KOPT-K1 (cell line): ENCODE measurements around the gene C5orf34.
"Not testable (repeated sequence)": the region's sequence is repeated elsewhere in the genome, so short reads cannot be mapped to it uniquely, and the experiment has no call there.

Source experiments
- H3K27ac ChIP-seq: fragments of 200-600 bp; sonication (generic); 2 replicates; pipeline ENCODE4 v1.5.1; 2016; ENCODE audit warnings: antibody characterized with exemption, mild to moderate bottlenecking, low read depth, low read length; ENCODE audit not compliant: poor library complexity, severe bottlenecking
- H3K36me3 ChIP-seq: fragments of 200-600 bp; sonication (generic); 2 replicates; pipeline ENCODE4 v1.5.1; 2017; ENCODE audit warnings: antibody characterized with exemption, mild to moderate bottlenecking, low read length, moderate library complexity; ENCODE audit not compliant: insufficient read depth
- H3K9me3 ChIP-seq: fragments of 200-600 bp; sonication (generic); 2 replicates; pipeline ENCODE4 v1.5.1; 2017; ENCODE audit warnings: antibody characterized with exemption, low read length, mild to moderate bottlenecking; ENCODE audit not compliant: insufficient read depth, poor library complexity, severe bottlenecking

C5orf34 gene

DNA sequence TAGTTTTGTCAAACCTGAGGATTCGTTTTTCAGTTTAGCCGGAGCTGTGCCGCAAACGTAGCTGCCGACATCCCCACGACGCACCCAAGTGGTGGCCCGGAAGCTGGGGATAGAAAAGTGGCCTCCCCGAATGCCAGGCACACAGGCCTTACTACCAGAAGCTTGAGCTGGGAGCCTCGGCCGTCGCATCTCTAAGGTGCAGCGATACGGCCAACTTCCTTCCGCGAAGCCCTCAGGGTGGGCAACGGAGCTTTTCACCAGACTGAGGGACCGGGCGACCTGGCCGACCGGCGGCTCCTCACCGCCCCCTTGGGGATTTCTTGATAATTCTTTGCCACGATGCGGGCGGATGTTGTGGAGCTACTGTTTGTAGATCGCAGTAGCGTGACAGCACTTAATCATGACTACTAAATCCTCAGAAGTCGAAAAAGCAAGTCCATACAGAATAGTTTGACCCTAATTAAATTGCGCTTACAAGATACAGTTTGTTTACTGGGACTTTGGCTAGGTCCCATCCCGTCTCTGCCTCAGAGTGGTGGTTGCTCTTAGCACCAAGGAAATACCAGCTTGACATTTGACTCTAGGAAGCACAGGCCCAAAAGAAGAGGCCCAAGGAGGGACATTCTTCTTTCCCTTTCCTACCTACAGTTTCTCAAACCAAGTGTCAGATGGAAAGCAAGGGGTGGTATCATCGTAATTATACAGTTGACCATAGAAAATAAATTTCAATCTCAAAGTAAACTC is 30.7 kb downstream of the C5orf34 start:
- H3K9me3 ChIP-seq = no peaks in the 10 kb centered on the region
- peak overlapping the region; percentile 94 for H3K27ac ChIP-seq
- peaks cover 23% of the 10 kb centered on the region for H3K36me3 ChIP-seq

DNA sequence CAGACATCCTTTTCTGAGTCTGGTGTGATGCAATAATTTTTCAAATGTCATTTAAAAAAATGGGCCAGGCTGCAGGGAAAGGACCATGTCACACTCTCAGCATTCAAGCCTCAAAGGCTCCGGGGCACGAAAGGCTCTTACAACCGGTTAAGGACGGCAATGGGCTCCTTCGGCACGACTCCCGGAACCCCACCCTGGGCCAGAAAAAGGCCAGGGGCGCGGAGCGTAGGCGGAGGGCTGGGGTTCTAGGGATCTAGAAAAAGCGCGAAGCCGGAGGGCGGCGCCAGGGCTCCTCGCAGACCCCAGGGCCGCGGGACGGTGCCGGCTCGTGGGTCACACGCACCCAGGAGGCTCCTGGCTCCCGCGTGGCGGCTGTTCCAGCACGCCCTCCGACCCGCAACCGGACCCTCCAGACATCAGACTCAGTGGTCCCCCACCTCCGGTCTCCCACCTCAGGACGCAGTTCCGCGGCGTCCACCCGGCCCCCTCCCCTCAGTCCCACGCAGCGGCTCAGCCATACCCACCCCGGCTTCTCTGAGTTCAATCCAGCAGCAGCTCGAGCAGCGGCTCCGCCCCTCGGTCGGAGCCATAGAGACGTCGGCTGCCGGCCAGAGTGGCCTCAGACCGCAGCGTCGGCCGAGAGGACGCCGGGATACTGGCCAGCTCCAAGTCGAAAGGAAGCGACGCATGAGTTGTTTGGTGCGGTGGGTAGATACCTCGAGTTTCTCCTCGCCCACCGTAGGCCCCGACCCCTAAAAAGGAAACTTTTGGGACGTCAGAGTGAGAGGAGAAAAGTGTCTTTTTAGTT is 31.4 kb downstream of the C5orf34 start, which contains the start of gene TMEM267:
TMEM267 (minus strand) TSS at position 568 of the 808 bp plus-strand sequence. CDS start 29,896 bp downstream, outside the sequence.
- Histone ChIP-seq H3K27ac (peak within 1 kb of the TSS; percentile 94), H3K9me3 (no peaks in the 10 kb centered on the region), H3K36me3 (peaks cover 15% of the 10 kb centered on the region)

DNA sequence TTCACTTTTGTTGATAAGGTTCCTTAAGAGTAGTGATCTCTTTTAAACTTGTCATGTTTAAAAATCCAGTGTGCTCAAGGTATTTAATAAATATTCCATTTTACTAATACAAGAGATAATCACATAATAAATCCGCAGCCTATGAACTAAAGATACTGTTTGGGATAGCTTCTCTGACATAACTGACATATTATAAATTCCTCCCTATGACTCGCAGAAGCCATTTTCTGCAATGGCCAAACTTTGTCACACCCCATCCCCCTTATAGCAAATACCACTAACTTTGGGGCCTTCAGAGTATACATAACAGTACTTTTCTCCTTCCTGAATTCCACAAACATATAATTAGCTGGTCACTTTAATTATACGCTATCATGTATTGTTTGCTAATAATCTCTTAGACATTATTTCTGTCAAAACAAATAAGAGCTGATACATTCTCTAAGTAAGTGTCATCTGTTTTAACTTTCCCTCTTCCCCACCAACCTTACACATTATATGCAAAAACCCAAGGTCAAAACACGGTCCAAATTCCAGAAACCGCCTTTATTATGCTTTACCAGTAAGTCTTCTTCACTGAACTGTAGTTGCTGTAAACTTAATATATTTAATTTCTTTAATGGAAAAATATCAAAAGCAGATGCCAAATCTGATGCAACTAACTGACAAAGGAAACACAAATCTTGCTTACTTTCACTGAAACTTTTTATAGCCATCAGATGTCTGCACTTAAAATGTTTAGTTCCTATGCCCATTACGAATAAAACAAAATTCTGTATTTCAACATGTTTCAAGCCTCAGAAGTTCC is 32.3 kb downstream of the C5orf34 start:
- Histone ChIP-seq H3K9me3 (no peaks in the 10 kb centered on the region), H3K36me3 (peaks cover 7% of the 10 kb centered on the region), H3K27ac (peak overlapping the region; percentile 94)

DNA sequence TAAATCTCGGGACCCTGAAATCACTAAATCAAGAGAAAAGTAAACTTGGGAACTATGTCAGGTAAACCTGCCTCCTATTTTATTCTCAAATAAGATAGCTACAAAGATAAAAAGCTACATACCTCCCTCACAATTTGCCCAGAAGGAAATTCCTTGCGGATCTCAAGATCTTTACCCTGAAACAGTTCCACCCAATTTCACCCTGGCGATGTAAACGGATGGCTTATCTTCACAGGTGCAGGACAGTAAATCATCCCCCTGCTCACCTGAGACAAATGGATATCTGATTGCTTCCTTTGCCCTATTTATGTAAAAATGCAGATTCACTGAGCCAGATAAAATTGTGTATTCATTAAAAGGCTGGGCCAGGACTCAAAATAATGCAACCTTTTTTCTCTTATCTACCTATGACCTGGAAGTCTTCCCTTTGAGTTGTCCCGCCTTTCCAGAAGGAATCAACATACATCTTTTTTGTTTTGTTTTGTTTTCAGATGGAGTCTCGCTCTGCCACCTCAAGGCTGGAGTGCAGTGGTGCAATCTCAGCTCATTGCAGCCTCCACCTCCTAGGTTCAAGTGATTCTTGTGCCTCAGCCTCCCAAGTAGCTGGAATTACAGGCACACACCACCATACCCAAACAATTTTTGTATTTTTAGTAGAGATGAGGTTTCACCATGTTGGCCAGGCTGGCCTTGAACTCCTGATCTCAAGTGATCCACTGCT is 45.1 kb downstream of the C5orf34 start:
- no peak overlapping the region for H3K27ac ChIP-seq
- H3K36me3 ChIP-seq = peaks cover 44% of the 10 kb centered on the region
- H3K9me3 ChIP-seq = peaks cover 49% of the 10 kb centered on the region

DNA sequence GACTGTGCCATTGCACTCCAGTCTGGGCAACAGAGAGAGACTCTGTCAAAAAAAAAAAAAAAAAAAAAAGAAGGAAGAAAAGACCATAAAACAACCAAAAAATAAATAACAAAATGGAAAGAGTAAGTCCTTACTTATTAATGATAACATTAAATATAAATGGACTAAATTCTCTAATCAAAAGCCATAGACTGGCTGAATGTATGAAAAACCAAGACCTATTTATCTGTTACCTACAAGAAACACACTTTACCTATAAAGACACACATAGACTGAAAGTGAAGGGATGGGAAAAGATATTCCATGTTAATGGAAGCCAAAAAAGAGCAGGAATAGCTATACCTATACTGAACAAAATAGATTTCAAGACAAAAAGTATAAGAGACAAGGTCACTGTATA is 47.8 kb downstream of the C5orf34 start:
- Histone ChIP-seq H3K27ac (no peak overlapping the region), H3K36me3 (peaks cover 36% of the 10 kb centered on the region), H3K9me3 (peaks cover 41% of the 10 kb centered on the region)

DNA sequence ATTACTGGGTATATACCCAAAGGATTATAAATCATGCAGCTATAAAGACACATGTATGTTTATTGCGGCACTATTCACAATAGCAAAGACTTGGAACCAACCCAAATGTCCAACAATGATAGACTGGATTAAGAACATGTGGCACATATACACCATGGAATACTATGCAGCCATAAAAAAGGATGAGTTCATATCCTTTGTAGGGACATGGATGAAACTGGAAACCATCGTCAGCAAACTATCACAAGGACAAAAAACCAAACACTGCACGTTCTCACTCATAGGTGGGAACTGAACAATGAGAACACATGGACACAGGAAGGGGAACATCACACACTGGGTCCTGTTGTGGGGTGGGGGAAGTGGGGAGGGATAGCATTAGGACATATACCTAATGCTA is 49.5 kb downstream of the C5orf34 start:
- peaks cover 39% of the 10 kb centered on the region for H3K9me3 ChIP-seq
- peaks cover 37% of the 10 kb centered on the region for H3K36me3 ChIP-seq
- H3K27ac ChIP-seq = not testable (repeated sequence)

DNA sequence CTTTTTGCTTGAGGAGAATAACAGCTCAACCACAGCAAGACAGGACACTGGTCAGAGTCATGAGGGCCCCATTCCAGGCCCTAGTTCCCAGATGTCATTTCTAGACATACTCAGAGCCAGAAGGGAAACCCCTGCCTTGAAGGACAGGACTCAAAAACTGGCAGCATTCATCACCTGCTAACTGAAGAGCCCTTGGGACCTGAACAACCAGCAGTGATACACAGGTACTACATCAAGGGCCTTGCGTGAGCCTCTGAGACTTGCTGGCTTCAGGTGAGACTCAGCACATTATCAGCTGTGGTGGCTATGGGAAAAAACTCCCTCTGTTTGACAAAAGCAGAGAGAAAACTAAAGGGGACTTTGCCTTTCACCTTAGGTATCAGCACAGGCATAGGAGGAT is 53.9 kb downstream of the C5orf34 start:
- no peak overlapping the region for H3K27ac ChIP-seq
- H3K36me3 ChIP-seq = peaks cover 16% of the 10 kb centered on the region; the same call in 1 of the 2 replicates
- peaks cover 33% of the 10 kb centered on the region for H3K9me3 ChIP-seq

DNA sequence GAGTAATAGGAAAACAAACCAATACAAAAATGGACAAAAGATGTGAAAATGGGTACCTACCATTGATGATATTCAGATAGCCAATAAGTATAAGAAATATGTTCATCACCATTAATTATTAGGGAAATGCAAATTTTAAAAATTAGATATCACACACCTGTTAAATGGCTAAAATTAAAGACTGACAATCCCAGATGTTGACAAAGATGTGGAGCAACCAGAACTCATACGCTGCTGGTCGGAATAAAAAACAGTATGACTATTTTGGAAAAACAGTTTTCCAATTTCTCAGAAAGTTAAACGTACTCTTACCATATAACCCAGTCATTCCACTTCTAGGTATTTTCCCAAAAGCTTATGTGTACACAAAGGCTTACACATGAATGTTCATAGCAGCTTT is 58.4 kb downstream of the C5orf34 start:
- Histone ChIP-seq H3K36me3 (peaks cover 9% of the 10 kb centered on the region; the same call in 1 of the 2 replicates), H3K9me3 (peaks cover 30% of the 10 kb centered on the region), H3K27ac (no peak overlapping the region)

DNA sequence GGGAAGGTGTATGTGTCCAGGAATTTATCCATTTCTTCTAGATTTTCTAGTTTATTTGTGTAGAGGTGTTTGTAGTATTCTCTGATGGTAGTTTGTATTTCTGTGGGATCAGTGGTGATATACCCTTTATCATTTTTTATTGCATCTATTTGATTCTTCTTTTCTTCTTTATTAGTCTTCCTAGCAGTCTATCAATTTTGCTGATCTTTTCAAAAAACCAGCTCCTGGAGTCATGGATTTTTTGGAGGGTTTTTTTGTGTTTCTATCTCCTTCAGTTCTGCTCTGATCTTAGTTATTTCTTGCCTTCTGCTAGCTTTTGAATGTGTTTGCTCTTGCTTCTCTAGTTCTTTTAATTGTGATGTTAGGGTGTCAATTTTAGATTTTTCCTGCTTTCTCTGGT is 73.4 kb downstream of the C5orf34 start:
- peaks cover 27% of the 10 kb centered on the region for H3K9me3 ChIP-seq
- H3K27ac ChIP-seq = not testable (repeated sequence)
- H3K36me3 ChIP-seq = peaks cover 13% of the 10 kb centered on the region; the same call in 1 of the 2 replicates

DNA sequence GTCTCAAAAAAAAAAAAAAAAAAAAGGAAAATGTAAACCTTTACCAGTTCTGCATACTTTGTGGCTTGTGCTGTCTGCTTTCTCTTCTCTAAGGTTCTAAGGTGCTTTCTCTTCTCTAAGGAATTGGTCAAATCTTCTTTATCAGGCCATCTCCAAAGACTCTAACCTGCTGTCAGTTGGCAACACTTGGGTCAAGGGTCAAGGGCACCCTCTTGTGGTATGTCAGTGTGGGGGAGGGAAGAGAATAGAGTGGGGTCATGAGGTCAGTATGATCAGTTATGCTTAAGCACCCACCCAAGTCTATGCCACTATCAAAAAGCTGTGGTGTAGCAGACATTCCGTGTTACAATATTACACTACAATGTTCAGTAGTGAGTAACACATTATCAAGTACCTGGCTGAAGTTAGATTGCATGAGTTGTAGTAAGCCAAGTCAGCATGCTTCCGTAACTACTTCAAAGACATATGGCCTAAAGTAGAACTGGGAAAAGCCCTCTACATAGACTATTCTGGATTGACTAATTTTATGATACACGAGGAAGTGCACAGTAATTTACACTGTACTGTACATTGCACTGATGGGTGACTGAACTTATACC is 77.8 kb downstream of the C5orf34 start:
- Histone ChIP-seq H3K27ac (no peak overlapping the region), H3K9me3 (peaks cover 11% of the 10 kb centered on the region), H3K36me3 (no peaks in the 10 kb centered on the region)
